HEK293 (cell line): Measurements from ENCODE around the gene CPTP.

ENCODE experiments used
- CTCF ChIA-PET: fragments of 350-600 bp; formaldehyde crosslinking; extraction: SDS; loops from one replicate; lab custom pipeline; 2021; ENCODE audit warnings: antibody characterized with exemption; lab: Yijun Ruan, JAX
- POLR2A ChIA-PET: fragments of 300-600 bp; formaldehyde crosslinking; extraction: SDS; loops from one replicate; lab custom pipeline; 2020; ENCODE audit warnings: antibody characterized with exemption, inconsistent platforms; lab: Yijun Ruan, JAX
- H3K27ac ChIP-seq: fragments of 200-500 bp; sonication (Bioruptor generic); 2 replicates; pipeline ENCODE4 v1.5.1; 2014; ENCODE audit warnings: low read depth, low read length, control low read depth, inconsistent platforms; ENCODE audit errors: extremely low read depth
- H3K36me3 ChIP-seq, 2 experiments: fragments of 200-500 bp in 1 of 2; sonication (Bioruptor generic) in 1 of 2; 1 replicate in 1 of 2; 2 replicates in 1 of 2; pipeline ENCODE4 v1.5.1; 2014 to 2017; ENCODE audit warnings: inconsistent platforms in 2 of 2, low read length in 2 of 2; ENCODE audit not compliant: control insufficient read depth in 2 of 2, insufficient read depth in 1 of 2
- H3K4me1 ChIP-seq: fragments of 200-500 bp; sonication (Bioruptor generic); 2 replicates; pipeline ENCODE4 v1.5.1; 2014; ENCODE audit warnings: mild to moderate bottlenecking, low read length, inconsistent platforms; ENCODE audit not compliant: control insufficient read depth, insufficient read depth
- H3K4me3 ChIP-seq: 2 replicates; pipeline ENCODE4 v1.5.1; 2011; ENCODE audit warnings: low read depth, mild to moderate bottlenecking, control low read depth, low read length, moderate library complexity
- H3K9me3 ChIP-seq: fragments of 200-500 bp; sonication (Bioruptor generic); 2 replicates; pipeline ENCODE4 v1.5.1; 2014; ENCODE audit warnings: low read depth, low read length, inconsistent platforms; ENCODE audit not compliant: control insufficient read depth, insufficient read depth
- EGR2 ChIP-seq: fragments of 450-650 bp; formaldehyde crosslinking; IDR thresholded peaks from 2 replicates; pipeline ENCODE4 v1.5.1; 2016; ENCODE audit warnings: low read depth, missing biosample characterization, missing genetic modification characterization
- GLI4 ChIP-seq: fragments of 450-650 bp; formaldehyde crosslinking; IDR thresholded peaks from 2 replicates; pipeline ENCODE4 v1.5.1; 2016; ENCODE audit warnings: missing biosample characterization, missing genetic modification characterization
- OSR2 ChIP-seq: fragments of 450-650 bp; formaldehyde crosslinking; IDR thresholded peaks from 2 replicates; pipeline ENCODE4 v1.5.1; 2016; ENCODE audit warnings: missing biosample characterization, missing genetic modification characterization
- PATZ1 ChIP-seq: fragments of 450-650 bp; formaldehyde crosslinking; IDR thresholded peaks from 2 replicates; pipeline ENCODE4 v1.5.1; 2016; ENCODE audit warnings: missing biosample characterization, missing genetic modification characterization
- SP3 ChIP-seq: fragments of 450-650 bp; formaldehyde crosslinking; IDR thresholded peaks from 2 replicates; pipeline ENCODE4 v1.5.1; 2016; ENCODE audit warnings: missing biosample characterization, missing genetic modification characterization
- TCF7L2 ChIP-seq: IDR thresholded peaks from 2 replicates; pipeline ENCODE4 v1.6.1; 2011; ENCODE audit warnings: low read depth, mild to moderate bottlenecking, inconsistent platforms, low read length, moderate library complexity, borderline replicate concordance
- ZBTB21 ChIP-seq: fragments of 450-650 bp; formaldehyde crosslinking; IDR thresholded peaks from 2 replicates; pipeline ENCODE4 v1.5.1; 2017; ENCODE audit warnings: missing biosample characterization, missing genetic modification characterization
- ZBTB6 ChIP-seq: fragments of 450-650 bp; formaldehyde crosslinking; IDR thresholded peaks from 2 replicates; pipeline ENCODE4 v1.5.1; 2017; ENCODE audit warnings: missing biosample characterization, missing genetic modification characterization
- ZFHX2 ChIP-seq: fragments of 450-650 bp; formaldehyde crosslinking; conservative IDR thresholded peaks from 2 replicates; pipeline ENCODE4 v1.5.1; 2016; ENCODE audit warnings: missing biosample characterization, missing genetic modification characterization
- ZFP37 ChIP-seq: fragments of 450-650 bp; formaldehyde crosslinking; IDR thresholded peaks from 2 replicates; pipeline ENCODE4 v1.5.1; 2016; ENCODE audit warnings: missing biosample characterization, missing genetic modification characterization
- ZNF148 ChIP-seq: fragments of 450-650 bp; formaldehyde crosslinking; IDR thresholded peaks from 2 replicates; pipeline ENCODE4 v1.5.0; 2017; ENCODE audit warnings: missing biosample characterization, missing genetic modification characterization, borderline replicate concordance
- ZNF221 ChIP-seq: fragments of 450-650 bp; formaldehyde crosslinking; IDR thresholded peaks from 2 replicates; pipeline ENCODE4 v1.5.1; 2017; ENCODE audit warnings: missing biosample characterization, missing genetic modification characterization, borderline replicate concordance
- ZNF398 ChIP-seq: fragments of 450-650 bp; formaldehyde crosslinking; IDR thresholded peaks from 2 replicates; pipeline ENCODE4 v1.5.1; 2017; ENCODE audit warnings: missing biosample characterization, missing genetic modification characterization
- ZNF677 ChIP-seq: fragments of 450-650 bp; IDR thresholded peaks from 2 replicates; pipeline ENCODE4 v1.5.0; 2018; ENCODE audit warnings: missing biosample characterization, mild to moderate bottlenecking, missing genetic modification characterization, moderate library complexity
- TF ChIP-seq, protein P1 (sequence below): fragments of 450-650 bp; formaldehyde crosslinking; IDR thresholded peaks from 2 replicates; pipeline ENCODE4 v1.5.1; 2016; ENCODE audit warnings: missing biosample characterization, missing genetic modification characterization

Gene CPTP

GRCh38 chr1:1359308-1359663 lies 34.7 kb downstream of the CPTP start:
- ChIA-PET POLR2A (no interaction called here), CTCF (interaction anchor here (0.5 kb wide), 1 partner anchor 8 kb away, joined by 3 read pairs; no protein-coding TSS in a partner anchor)
- TF ChIP-seq OSR2 (tag by site-specific recombination): no peak
- TF ChIP-seq, protein P1, sequence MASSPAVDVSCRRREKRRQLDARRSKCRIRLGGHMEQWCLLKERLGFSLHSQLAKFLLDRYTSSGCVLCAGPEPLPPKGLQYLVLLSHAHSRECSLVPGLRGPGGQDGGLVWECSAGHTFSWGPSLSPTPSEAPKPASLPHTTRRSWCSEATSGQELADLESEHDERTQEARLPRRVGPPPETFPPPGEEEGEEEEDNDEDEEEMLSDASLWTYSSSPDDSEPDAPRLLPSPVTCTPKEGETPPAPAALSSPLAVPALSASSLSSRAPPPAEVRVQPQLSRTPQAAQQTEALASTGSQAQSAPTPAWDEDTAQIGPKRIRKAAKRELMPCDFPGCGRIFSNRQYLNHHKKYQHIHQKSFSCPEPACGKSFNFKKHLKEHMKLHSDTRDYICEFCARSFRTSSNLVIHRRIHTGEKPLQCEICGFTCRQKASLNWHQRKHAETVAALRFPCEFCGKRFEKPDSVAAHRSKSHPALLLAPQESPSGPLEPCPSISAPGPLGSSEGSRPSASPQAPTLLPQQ (tag by site-specific recombination): no peak
- H3K27ac ChIP-seq: no peak overlapping the region
- H3K9me3 ChIP-seq: no peaks in the 10 kb centered on the region
- H3K4me3 ChIP-seq: no peak overlapping the region
- H3K36me3 ChIP-seq: no peaks in the 10 kb centered on the region
- H3K4me1 ChIP-seq: no peaks in the 10 kb centered on the region; the same call in 1 of the 2 replicates

DNA sequence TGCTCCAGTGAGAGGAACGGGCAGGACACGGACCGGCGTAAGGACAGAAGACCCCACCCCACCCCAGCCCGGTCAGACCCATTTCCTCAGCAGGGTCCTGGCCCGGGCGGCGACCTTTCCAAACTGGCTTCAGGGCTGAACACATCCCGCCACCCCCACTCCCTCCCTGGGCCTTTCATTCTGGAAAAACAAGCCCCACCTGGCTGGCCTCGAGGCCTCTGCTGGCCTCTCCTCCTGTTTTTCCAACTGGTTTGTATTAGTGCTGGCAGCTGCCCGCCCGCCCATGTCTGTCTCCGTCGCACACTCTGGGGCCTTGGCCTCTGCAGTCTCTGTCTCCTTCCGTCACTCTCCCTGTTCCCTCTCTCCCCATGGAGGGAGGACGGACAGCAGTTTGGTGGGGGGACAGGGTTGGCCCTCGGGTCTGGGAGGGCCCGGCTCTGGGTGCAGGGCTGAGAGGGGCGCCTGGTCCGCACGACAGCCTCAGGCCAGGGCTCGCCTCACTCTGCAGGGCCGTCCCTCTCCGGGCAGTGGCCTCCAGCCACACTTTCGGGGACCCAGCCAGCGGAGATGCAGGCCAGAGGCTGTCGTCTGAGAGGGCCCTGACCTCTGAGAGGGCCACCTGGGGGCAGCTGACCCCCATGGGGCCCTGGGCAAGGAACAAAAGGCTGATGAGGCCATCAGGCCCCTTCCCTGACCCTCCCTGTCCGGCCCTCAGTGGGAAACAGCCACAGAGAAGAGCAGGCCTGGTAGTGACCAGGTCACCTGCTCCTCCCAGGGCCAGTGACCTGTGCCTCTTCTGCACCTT lies 35.3 kb downstream of the CPTP start:
- ChIA-PET CTCF (interaction anchor here (0.5 kb wide), 1 partner anchor 8 kb away, joined by 3 read pairs; no protein-coding TSS in a partner anchor), POLR2A (no interaction called here)
- Histone ChIP-seq H3K27ac (no peak overlapping the region), H3K36me3 (no peaks in the 10 kb centered on the region), H3K9me3 (no peaks in the 10 kb centered on the region), H3K4me1 (no peaks in the 10 kb centered on the region), H3K4me3 (no peak overlapping the region)
- no peak for TF ChIP-seq ZBTB21 (tag by site-specific recombination)
- no peak for TF ChIP-seq PATZ1 (tag by site-specific recombination)
- TF ChIP-seq ZNF148 (tag by site-specific recombination): no peak
- TF ChIP-seq ZBTB6: no peak
- no peak for TF ChIP-seq ZNF677 (tag by site-specific recombination)
- TF ChIP-seq SP3 (tag by site-specific recombination): no peak
- TF ChIP-seq ZNF398 (tag by site-specific recombination): 0 out of 2 replicates have a peak, but pooled peaks have one; percentile 13
- TF ChIP-seq EGR2 (tag by site-specific recombination): peak; percentile 57
- peak; percentile 34; the same call in 1 of the 2 replicates for TF ChIP-seq ZFHX2
- no peak for TF ChIP-seq GLI4 (tag by site-specific recombination)
- no peak for TF ChIP-seq TCF7L2
- no peak for TF ChIP-seq ZFP37 (tag by site-specific recombination)
- no peak for TF ChIP-seq ZNF221 (tag by site-specific recombination)
